Measurements from ENCODE around the gene USP36. TPM values are rescaled to one million over a fixed set of nuclear protein-coding genes. Genes with fewer than 3 reads are reported as not detected.
A peak's percentile ranks its signal among the peaks of the same experiment; 100 is the strongest.

USP36 gene
- total and polyA plus RNA-seq, 9 of the 15 experiments (the other 6 are each of a cell fraction or from before 2014, with no cell fraction given) = 6.4 to 72.8 (median 22.5) TPM

DNA sequence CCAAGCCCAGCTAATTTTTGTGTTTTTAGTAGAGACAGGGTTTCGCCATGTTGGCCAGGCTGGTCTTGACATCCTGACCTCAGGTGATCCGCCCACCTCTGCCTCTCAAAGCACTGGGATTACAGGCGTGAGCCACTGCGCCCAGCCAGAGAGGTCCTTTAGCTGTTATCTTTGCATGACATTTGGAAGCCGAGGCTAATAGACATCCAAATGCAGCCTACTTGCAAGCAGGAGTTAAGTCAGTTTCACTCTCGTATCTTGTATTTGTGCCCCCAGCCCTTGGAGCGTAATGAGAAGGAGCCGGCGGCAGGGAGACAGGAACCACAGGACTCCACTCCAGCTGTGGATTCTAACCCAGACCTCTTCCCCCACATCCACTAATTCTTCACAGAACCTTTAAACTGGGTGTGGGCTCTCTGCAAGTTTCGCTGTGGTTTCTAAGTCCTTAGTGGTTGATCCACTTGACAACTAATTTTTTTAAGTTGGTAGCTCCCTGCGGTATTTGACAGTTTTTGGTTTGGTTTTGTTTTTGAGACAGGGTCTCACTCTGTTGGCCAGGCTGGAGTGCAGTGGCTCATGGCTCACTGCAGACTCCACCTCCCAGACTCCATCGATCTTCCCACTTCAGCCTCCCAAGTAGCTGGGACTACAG lies 55.5 kb downstream of the USP36 start (continued):
- TF ChIP-seq, protein P1, sequence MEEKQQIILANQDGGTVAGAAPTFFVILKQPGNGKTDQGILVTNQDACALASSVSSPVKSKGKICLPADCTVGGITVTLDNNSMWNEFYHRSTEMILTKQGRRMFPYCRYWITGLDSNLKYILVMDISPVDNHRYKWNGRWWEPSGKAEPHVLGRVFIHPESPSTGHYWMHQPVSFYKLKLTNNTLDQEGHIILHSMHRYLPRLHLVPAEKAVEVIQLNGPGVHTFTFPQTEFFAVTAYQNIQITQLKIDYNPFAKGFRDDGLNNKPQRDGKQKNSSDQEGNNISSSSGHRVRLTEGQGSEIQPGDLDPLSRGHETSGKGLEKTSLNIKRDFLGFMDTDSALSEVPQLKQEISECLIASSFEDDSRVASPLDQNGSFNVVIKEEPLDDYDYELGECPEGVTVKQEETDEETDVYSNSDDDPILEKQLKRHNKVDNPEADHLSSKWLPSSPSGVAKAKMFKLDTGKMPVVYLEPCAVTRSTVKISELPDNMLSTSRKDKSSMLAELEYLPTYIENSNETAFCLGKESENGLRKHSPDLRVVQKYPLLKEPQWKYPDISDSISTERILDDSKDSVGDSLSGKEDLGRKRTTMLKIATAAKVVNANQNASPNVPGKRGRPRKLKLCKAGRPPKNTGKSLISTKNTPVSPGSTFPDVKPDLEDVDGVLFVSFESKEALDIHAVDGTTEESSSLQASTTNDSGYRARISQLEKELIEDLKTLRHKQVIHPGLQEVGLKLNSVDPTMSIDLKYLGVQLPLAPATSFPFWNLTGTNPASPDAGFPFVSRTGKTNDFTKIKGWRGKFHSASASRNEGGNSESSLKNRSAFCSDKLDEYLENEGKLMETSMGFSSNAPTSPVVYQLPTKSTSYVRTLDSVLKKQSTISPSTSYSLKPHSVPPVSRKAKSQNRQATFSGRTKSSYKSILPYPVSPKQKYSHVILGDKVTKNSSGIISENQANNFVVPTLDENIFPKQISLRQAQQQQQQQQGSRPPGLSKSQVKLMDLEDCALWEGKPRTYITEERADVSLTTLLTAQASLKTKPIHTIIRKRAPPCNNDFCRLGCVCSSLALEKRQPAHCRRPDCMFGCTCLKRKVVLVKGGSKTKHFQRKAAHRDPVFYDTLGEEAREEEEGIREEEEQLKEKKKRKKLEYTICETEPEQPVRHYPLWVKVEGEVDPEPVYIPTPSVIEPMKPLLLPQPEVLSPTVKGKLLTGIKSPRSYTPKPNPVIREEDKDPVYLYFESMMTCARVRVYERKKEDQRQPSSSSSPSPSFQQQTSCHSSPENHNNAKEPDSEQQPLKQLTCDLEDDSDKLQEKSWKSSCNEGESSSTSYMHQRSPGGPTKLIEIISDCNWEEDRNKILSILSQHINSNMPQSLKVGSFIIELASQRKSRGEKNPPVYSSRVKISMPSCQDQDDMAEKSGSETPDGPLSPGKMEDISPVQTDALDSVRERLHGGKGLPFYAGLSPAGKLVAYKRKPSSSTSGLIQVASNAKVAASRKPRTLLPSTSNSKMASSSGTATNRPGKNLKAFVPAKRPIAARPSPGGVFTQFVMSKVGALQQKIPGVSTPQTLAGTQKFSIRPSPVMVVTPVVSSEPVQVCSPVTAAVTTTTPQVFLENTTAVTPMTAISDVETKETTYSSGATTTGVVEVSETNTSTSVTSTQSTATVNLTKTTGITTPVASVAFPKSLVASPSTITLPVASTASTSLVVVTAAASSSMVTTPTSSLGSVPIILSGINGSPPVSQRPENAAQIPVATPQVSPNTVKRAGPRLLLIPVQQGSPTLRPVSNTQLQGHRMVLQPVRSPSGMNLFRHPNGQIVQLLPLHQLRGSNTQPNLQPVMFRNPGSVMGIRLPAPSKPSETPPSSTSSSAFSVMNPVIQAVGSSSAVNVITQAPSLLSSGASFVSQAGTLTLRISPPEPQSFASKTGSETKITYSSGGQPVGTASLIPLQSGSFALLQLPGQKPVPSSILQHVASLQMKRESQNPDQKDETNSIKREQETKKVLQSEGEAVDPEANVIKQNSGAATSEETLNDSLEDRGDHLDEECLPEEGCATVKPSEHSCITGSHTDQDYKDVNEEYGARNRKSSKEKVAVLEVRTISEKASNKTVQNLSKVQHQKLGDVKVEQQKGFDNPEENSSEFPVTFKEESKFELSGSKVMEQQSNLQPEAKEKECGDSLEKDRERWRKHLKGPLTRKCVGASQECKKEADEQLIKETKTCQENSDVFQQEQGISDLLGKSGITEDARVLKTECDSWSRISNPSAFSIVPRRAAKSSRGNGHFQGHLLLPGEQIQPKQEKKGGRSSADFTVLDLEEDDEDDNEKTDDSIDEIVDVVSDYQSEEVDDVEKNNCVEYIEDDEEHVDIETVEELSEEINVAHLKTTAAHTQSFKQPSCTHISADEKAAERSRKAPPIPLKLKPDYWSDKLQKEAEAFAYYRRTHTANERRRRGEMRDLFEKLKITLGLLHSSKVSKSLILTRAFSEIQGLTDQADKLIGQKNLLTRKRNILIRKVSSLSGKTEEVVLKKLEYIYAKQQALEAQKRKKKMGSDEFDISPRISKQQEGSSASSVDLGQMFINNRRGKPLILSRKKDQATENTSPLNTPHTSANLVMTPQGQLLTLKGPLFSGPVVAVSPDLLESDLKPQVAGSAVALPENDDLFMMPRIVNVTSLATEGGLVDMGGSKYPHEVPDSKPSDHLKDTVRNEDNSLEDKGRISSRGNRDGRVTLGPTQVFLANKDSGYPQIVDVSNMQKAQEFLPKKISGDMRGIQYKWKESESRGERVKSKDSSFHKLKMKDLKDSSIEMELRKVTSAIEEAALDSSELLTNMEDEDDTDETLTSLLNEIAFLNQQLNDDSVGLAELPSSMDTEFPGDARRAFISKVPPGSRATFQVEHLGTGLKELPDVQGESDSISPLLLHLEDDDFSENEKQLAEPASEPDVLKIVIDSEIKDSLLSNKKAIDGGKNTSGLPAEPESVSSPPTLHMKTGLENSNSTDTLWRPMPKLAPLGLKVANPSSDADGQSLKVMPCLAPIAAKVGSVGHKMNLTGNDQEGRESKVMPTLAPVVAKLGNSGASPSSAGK (IDR thresholded peaks at IDR 0.05) = no peak; the same call in 1 of the 2 replicates
- TF ChIP-seq HDGF (IDR thresholded peaks at IDR 0.05) = no peak
- no peak for TF ChIP-seq ZFPM2 (CRISPR knock-in tag; IDR thresholded peaks at IDR 0.05)
- TF ChIP-seq ZEB2 (IDR thresholded peaks at IDR 0.05) = peak; percentile 43; the same call in 1 of the 2 replicates
- peak; percentile 60 to 76; a peak in 2 of 4 replicates for TF ChIP-seq KDM1A (IDR thresholded peaks at IDR 0.05)
- TF ChIP-seq, protein P2, sequence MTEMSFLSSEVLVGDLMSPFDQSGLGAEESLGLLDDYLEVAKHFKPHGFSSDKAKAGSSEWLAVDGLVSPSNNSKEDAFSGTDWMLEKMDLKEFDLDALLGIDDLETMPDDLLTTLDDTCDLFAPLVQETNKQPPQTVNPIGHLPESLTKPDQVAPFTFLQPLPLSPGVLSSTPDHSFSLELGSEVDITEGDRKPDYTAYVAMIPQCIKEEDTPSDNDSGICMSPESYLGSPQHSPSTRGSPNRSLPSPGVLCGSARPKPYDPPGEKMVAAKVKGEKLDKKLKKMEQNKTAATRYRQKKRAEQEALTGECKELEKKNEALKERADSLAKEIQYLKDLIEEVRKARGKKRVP (CRISPR knock-in tag; IDR thresholded peaks at IDR 0.05) = no peak
- no peak for TF ChIP-seq RAD21 (CRISPR knock-in tag; conservative IDR thresholded peaks at IDR 0.05 in 1 of 2, IDR thresholded peaks at IDR 0.05 in 1 of 2)
- TF ChIP-seq, protein P3, sequence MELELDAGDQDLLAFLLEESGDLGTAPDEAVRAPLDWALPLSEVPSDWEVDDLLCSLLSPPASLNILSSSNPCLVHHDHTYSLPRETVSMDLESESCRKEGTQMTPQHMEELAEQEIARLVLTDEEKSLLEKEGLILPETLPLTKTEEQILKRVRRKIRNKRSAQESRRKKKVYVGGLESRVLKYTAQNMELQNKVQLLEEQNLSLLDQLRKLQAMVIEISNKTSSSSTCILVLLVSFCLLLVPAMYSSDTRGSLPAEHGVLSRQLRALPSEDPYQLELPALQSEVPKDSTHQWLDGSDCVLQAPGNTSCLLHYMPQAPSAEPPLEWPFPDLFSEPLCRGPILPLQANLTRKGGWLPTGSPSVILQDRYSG (tag; conservative IDR thresholded peaks at IDR 0.05; ENCODE audit: low read depth) = 0 out of 2 replicates have a peak, but pooled peaks have one; percentile 8
- TF ChIP-seq MTA3 (IDR thresholded peaks at IDR 0.05; ENCODE audit: borderline replicate concordance) = 0 out of 2 replicates have a peak, but pooled peaks have one; percentile 62
- peak; percentile 18; the same call in 1 of the 2 replicates for TF ChIP-seq CEBPG (CRISPR knock-in tag; IDR thresholded peaks at IDR 0.05)
- TF ChIP-seq CEBPG (tag; conservative IDR thresholded peaks at IDR 0.05 in 1 of 2, IDR thresholded peaks at IDR 0.05 in 1 of 2) = no peak
- no peak for TF ChIP-seq EWSR1 (IDR thresholded peaks at IDR 0.05; ENCODE audit: borderline replicate concordance, low read depth, partially characterized antibody)

Data from K562 (cell line).